Right atrium auricular region (tissue), 2 donors: ENCODE results near the gene SORL1. TPM values are rescaled to one million over a fixed set of nuclear protein-coding genes. Genes with fewer than 3 reads are reported as not detected.

Experiments
- DNase-seq: peaks from one replicate; pipeline ENCODE4 v3.0.0-alpha.2; 2019; ENCODE audit warnings: low spot score
- H3K27ac ChIP-seq, 2 donors: fragments of 200-600 bp; sonication (generic); 1 replicate in 1 of 2; 2 replicates in 1 of 2; pipeline ENCODE4 v1.5.1; 2016 to 2019
- H3K27me3 ChIP-seq, 2 donors: fragments of 200-600 bp; sonication (generic); one replicate each; pipeline versions ENCODE4 v1.5.1 to v1.6.0; 2017 to 2019
- H3K36me3 ChIP-seq: fragments of 200-600 bp; sonication (generic); one replicate; pipeline ENCODE4 v1.5.1; 2016
- H3K4me1 ChIP-seq, 2 donors: fragments of 200-600 bp; sonication (generic); one replicate each; pipeline versions ENCODE4 v1.5.1 to v1.6.0; 2017 to 2019
- H3K4me3 ChIP-seq, 2 donors: fragments of 200-600 bp; sonication (generic); 1 replicate in 1 of 2; 2 replicates in 1 of 2; pipeline ENCODE4 v1.5.1; 2017 to 2019; ENCODE audit warnings: mild to moderate bottlenecking in 1 of 2, moderate library complexity in 1 of 2
- H3K9me3 ChIP-seq, 2 donors: fragments of 200-600 bp; sonication (generic); one replicate each; pipeline ENCODE4 v1.5.1; 2019
- total RNA-seq, 2 donors: library from RNA; depleted of rRNA; stranded (reverse); fragments of >200 nt; gene quantifications; one replicate each; pipeline ENCODE4 v1.1.0, GENCODE V29; 2016
- TF ChIP-seq, protein P1 (sequence below), 2 donors: fragments of 200-600 bp; sonication (generic); IDR thresholded peaks; one replicate each; pipeline ENCODE4 v1.5.1; 2019; ENCODE audit warnings: antibody characterized with exemption in 2 of 2

The SORL1 gene
- total RNA-seq, 2 donors from 2014 or later = 6.4 to 7.5 TPM

GRCh38 chr11:121561716-121562115 is 109.6 kb downstream of the SORL1 start:
- no peak for DNase-seq
- H3K36me3 ChIP-seq = no peaks in the 10 kb centered on the region
- no peaks in the 10 kb centered on the region for H3K9me3 ChIP-seq
- no peak overlapping the region for H3K4me3 ChIP-seq
- no peaks in the 10 kb centered on the region for H3K27me3 ChIP-seq
- H3K27ac ChIP-seq = no peak overlapping the region
- TF ChIP-seq, protein P1, sequence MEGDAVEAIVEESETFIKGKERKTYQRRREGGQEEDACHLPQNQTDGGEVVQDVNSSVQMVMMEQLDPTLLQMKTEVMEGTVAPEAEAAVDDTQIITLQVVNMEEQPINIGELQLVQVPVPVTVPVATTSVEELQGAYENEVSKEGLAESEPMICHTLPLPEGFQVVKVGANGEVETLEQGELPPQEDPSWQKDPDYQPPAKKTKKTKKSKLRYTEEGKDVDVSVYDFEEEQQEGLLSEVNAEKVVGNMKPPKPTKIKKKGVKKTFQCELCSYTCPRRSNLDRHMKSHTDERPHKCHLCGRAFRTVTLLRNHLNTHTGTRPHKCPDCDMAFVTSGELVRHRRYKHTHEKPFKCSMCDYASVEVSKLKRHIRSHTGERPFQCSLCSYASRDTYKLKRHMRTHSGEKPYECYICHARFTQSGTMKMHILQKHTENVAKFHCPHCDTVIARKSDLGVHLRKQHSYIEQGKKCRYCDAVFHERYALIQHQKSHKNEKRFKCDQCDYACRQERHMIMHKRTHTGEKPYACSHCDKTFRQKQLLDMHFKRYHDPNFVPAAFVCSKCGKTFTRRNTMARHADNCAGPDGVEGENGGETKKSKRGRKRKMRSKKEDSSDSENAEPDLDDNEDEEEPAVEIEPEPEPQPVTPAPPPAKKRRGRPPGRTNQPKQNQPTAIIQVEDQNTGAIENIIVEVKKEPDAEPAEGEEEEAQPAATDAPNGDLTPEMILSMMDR (IDR thresholded peaks at IDR 0.05) = no peak
- H3K4me1 ChIP-seq = peaks cover 0 to 6% of the 10 kb centered on the region in 2 donors

GRCh38 chr11:121563003-121563402 is 110.9 kb downstream of the SORL1 start:
- TF ChIP-seq, protein P1 (IDR thresholded peaks at IDR 0.05) = no peak
- Histone ChIP-seq H3K36me3 (no peaks in the 10 kb centered on the region), H3K9me3 (no peaks in the 10 kb centered on the region), H3K27me3 (no peaks in the 10 kb centered on the region), H3K27ac (no peak overlapping the region), H3K4me1 (peaks cover 0 to 6% of the 10 kb centered on the region in 2 donors), H3K4me3 (no peak overlapping the region)
- no peak for DNase-seq

DNA sequence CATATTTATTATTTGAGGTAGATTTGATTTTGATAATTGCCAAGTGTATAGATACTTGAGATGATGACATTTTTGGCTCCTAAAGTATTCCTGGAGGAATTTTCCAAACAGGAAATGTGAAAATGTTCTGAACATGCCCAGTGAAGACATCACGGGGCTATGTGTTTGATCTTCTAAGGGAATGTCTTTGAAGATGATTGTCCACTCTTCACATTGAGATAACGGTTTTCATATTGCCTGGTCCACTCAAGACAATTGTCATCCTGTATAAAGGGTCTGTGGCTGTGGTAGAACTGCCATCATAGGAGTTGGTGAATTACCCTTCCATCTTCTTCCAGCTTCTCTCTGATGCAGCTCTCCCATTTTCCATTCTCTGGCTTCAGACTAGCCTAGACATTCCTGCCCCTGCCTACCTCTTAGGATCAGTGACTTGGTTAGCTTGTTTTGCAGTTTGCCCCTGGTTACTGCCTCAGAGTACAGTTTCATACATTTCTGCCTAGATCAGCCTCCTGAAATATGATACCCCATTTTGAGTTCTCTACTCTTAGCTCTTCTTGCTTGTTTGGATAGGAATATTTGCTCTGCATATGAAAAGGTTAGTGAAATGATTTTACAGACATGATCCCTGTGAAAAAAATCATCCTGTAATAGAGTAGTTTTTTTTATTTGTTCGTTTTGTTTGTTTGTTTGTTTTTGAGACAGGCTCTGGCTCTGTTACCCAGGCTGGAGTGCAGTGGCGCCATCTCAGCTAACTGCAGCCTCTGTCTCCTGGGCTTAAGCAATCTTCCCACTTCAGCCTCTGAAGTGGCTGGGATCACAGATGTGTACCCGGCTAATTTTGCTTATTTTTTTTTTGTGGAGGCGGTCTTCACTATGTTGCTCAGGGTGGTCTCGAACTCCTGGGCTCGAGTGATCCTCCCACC is 112.0 kb downstream of the SORL1 start:
- TF ChIP-seq, protein P1 (IDR thresholded peaks at IDR 0.05) = no peak
- no peak overlapping the region for H3K4me3 ChIP-seq
- H3K27ac ChIP-seq = no peak overlapping the region
- H3K9me3 ChIP-seq = no peaks in the 10 kb centered on the region
- H3K36me3 ChIP-seq = no peaks in the 10 kb centered on the region
- H3K27me3 ChIP-seq = no peaks in the 10 kb centered on the region
- H3K4me1 ChIP-seq = peaks cover 0 to 6% of the 10 kb centered on the region in 2 donors
- no peak for DNase-seq

GRCh38 chr11:121564948-121565684 is 113.0 kb downstream of the SORL1 start:
- Histone ChIP-seq H3K9me3 (no peaks in the 10 kb centered on the region), H3K36me3 (no peaks in the 10 kb centered on the region)

DNA sequence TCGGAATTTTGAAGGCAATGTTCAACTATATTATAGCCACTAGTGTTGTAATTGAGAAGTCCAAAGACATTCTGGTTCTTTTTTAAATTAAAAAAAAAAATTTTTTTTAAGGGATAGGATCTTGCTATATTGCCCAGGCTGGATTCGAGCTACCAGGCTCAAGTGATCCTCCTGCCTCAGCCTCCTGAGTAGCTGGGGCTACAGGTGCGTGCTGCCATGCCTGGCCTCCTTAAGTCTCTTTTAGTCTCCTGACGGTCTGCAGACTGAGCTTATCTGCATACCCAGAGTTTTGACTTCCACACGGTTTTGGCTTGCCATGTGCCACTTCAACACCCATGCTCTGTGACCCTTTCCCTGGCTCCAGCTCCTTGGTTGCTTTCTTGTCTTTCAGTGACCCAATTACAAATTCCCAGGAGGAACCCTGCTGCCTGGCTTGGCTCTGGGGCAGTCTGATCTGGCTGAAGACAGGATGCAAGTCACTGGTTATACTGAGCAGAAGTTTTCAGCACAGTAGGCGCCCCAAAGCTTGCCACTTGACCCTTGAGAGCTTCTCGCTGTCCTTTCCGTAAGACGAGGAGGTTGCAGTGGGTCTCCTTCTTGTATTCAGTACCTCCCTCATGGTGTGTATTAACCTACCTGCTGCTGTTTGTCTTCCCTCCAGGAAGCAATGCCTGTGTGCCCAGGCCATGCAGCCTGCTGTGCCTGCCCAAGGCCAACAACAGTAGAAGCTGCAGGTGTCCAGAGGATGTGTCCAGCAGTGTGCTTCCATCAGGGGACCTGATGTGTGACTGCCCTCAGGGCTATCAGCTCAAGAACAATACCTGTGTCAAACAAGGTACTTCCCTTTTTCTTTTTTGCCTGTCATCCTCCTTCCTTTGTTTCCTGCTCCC is 114.4 kb downstream of the SORL1 start:
- TF ChIP-seq, protein P1 (IDR thresholded peaks at IDR 0.05) = no peak
- Histone ChIP-seq H3K27ac (no peak overlapping the region), H3K4me3 (no peak overlapping the region), H3K9me3 (no peaks in the 10 kb centered on the region), H3K36me3 (no peaks in the 10 kb centered on the region), H3K27me3 (no peaks in the 10 kb centered on the region), H3K4me1 (peaks cover 0 to 6% of the 10 kb centered on the region in 2 donors)
- no peak for DNase-seq

More at GRCh38 chr11:121564948-121565684, 113.0 kb downstream of the SORL1 start:
- Histone ChIP-seq H3K27me3 (no peaks in the 10 kb centered on the region), H3K27ac (no peak overlapping the region), H3K4me3 (no peak overlapping the region), H3K4me1 (peaks cover 0 to 6% of the 10 kb centered on the region in 2 donors)
- TF ChIP-seq, protein P1 (IDR thresholded peaks at IDR 0.05) = no peak
- no peak for DNase-seq
